HG03108 (cell line): ENCODE data around the gene EDC4.
A peak's percentile ranks its signal among the peaks of the same experiment; 100 is the strongest.
"Not testable (repeated sequence)": the region's sequence is repeated elsewhere in the genome, so short reads cannot be mapped to it uniquely, and the experiment has no call there.

Experiments used
- ATAC-seq: cut with Tn5 transposase; IDR thresholded peaks from one replicate; pipeline ENCODE4 v1.9.1; 2021; ENCODE audit warnings: moderate library complexity; ENCODE audit not compliant: unreplicated experiment

Gene EDC4

GRCh38 chr16:67846320-67847063, 26.4 kb upstream of the EDC4 start, which contains the start of gene NUTF2:
TSS of gene NUTF2 (plus strand) at chr16:67846933. CDS start at chr16:67865131, 18,198 bp downstream.
- ATAC-seq: peak; percentile 53

- peak; percentile 26 for ATAC-seq
These were observed 25.6 kb upstream of the EDC4 start, which contains the start of gene CENPT for GRCh38 chr16:67847064-67847861. TSS of gene CENPT (minus strand) at chr16:67847693. CDS start at chr16:67833859, 13,834 bp downstream.

GRCh38 chr16:67848118-67848517, 24.7 kb upstream of the EDC4 start:
- no peak for ATAC-seq

GRCh38 chr16:67853670-67854069, 19.2 kb upstream of the EDC4 start:
- no peak for ATAC-seq

GRCh38 chr16:67855789-67856188, 17.1 kb upstream of the EDC4 start:
- ATAC-seq: no peak

- ATAC-seq: no peak
These were observed 15.8 kb upstream of the EDC4 start for GRCh38 chr16:67856927-67857546.

- ATAC-seq: no peak
These were observed 15.2 kb upstream of the EDC4 start for GRCh38 chr16:67857547-67858233.

GRCh38 chr16:67858500-67858899, 14.4 kb upstream of the EDC4 start:
- ATAC-seq: no peak

- no peak for ATAC-seq
These were observed 12.1 kb upstream of the EDC4 start for GRCh38 chr16:67860589-67861398.

- no peak for ATAC-seq
These were observed 11.0 kb upstream of the EDC4 start for GRCh38 chr16:67861877-67862276.

GRCh38 chr16:67862623-67863583, 9.9 kb upstream of the EDC4 start:
- ATAC-seq: no peak

GRCh38 chr16:67864044-67864443, 8.8 kb upstream of the EDC4 start:
- not testable (repeated sequence) for ATAC-seq

- ATAC-seq: no peak
These were observed 8.3 kb upstream of the EDC4 start for GRCh38 chr16:67864594-67864993.

GRCh38 chr16:67865318-67865717, 7.5 kb upstream of the EDC4 start:
- ATAC-seq: no peak

- no peak for ATAC-seq
These were observed 4.6 kb upstream of the EDC4 start for GRCh38 chr16:67868290-67868689.

- ATAC-seq: no peak
These were observed 3.2 kb upstream of the EDC4 start for GRCh38 chr16:67869653-67870052.

GRCh38 chr16:67871256-67871655, 1.6 kb upstream of the EDC4 start:
- no peak for ATAC-seq

GRCh38 chr16:67872131-67872630, 671 bp upstream of the EDC4 start:
- ATAC-seq: no peak
